Measurements from ENCODE around the gene HOXB5. TPM values are rescaled to one million over a fixed set of nuclear protein-coding genes. Genes with fewer than 3 reads are reported as not detected.
A peak's percentile ranks its signal among the peaks of the same experiment; 100 is the strongest.

The HOXB5 gene
- total and polyA plus RNA-seq, 4 donors, result 2.9 to 116 (median 56.0) TPM

- Histone ChIP-seq H3K27ac (ENCODE audit: low read depth, low read length) (peak overlapping the region; percentile 93), H3K9me3 (ENCODE audit: control insufficient read depth, insufficient read depth, low read length) (no peaks in the 10 kb centered on the region), H3K27me3 (ENCODE audit: control insufficient read depth, insufficient read depth, low read length) (peaks cover 36% of the 10 kb centered on the region), H3K4me1 (ENCODE audit: control insufficient read depth, insufficient read depth, low read length) (peaks cover 69% of the 10 kb centered on the region), H3K4me3 (ENCODE audit: low read depth, low read length) (peak overlapping the region; percentile 73), H3K36me3 (ENCODE audit: control insufficient read depth, insufficient read depth, low read length) (peaks cover 6% of the 10 kb centered on the region)
- peak in 4 of 6 donors; percentile 60 to 89 (median 70) for DNase-seq (ENCODE audit: low read depth in 4 of 6, low spot score in 6 of 6)
- WGBS (ENCODE audit: insufficient coverage), result under 1% methylated on average over 51 of the region's 66 CpGs
Observed at GRCh38 chr17:48624544-48625494, 31.2 kb upstream of the HOXB5 start.

- peak in 2 of 6 donors; percentile 24 to 84 for DNase-seq (ENCODE audit: low read depth in 4 of 6, low spot score in 6 of 6)
- H3K4me3 ChIP-seq (ENCODE audit: low read depth, low read length), result peak overlapping the region; percentile 73
- peaks cover 73% of the 10 kb centered on the region for H3K4me1 ChIP-seq (ENCODE audit: control insufficient read depth, insufficient read depth, low read length)
Observed at GRCh38 chr17:48624118-48624517, 30.5 kb upstream of the HOXB5 start.

DNA sequence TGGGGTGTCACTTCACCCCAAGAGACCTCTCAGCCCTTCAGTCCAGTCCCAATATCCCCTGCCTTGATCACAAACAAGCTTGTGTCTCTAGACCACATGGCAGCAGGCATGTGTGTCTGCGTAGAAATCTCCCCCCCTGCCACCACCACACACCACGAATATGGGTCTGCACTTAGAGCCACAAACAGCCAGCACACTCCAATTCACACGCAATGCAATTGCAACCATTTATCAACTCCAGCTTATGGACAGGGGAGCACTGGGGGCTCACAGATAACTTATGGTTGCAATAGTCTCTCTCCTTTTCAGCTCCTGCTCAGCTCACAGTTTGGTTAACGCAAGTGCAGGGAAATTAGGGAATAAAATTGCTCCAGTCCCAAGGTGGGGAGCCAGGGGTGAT lies 30.0 kb upstream of the HOXB5 start:
- Histone ChIP-seq H3K27me3 (ENCODE audit: control insufficient read depth, insufficient read depth, low read length) (peaks cover 31% of the 10 kb centered on the region), H3K9me3 (ENCODE audit: control insufficient read depth, insufficient read depth, low read length) (no peaks in the 10 kb centered on the region), H3K27ac (ENCODE audit: low read depth, low read length) (peak overlapping the region; percentile 65), H3K36me3 (ENCODE audit: control insufficient read depth, insufficient read depth, low read length) (peaks cover 6% of the 10 kb centered on the region), H3K4me1 (ENCODE audit: control insufficient read depth, insufficient read depth, low read length) (peaks cover 78% of the 10 kb centered on the region), H3K4me3 (ENCODE audit: low read depth, low read length) (peak overlapping the region; percentile 27)
- WGBS (ENCODE audit: insufficient coverage), result 16% methylated on average over 3 of the region's 4 CpGs
- peak in 3 of 6 donors; percentile 30 to 92 (median 40) for DNase-seq (ENCODE audit: low read depth in 4 of 6, low spot score in 6 of 6)

More at GRCh38 chr17:48624118-48624517, 30.5 kb upstream of the HOXB5 start:
- Histone ChIP-seq H3K36me3 (ENCODE audit: control insufficient read depth, insufficient read depth, low read length) (peaks cover 6% of the 10 kb centered on the region), H3K27me3 (ENCODE audit: control insufficient read depth, insufficient read depth, low read length) (peaks cover 32% of the 10 kb centered on the region), H3K27ac (ENCODE audit: low read depth, low read length) (peak overlapping the region; percentile 93), H3K9me3 (ENCODE audit: control insufficient read depth, insufficient read depth, low read length) (no peaks in the 10 kb centered on the region)
- 29% methylated on average over 3 of the region's 5 CpGs for WGBS (ENCODE audit: insufficient coverage)

DNA sequence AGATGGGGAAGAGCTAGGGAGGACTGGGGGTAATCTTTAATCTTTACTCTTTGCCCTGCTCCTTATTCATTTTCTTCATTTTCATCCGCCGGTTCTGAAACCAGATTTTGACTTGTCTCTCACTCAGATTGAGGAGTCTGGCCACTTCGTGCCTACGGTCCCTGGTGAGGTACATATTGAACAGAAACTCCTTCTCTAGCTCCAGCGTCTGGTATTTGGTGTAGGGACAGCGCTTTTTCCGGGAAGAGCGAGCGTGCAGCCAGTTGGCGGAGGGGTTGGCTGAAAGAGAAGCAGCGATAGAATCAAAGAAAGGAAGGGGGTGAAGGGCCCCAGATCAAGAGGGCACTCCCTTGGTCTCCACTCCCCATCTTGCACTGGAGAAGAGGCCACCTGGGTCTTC lies 29.3 kb upstream of the HOXB5 start:
- Histone ChIP-seq H3K9me3 (ENCODE audit: control insufficient read depth, insufficient read depth, low read length) (no peaks in the 10 kb centered on the region), H3K27ac (ENCODE audit: low read depth, low read length) (peak overlapping the region; percentile 65), H3K27me3 (ENCODE audit: control insufficient read depth, insufficient read depth, low read length) (peaks cover 31% of the 10 kb centered on the region), H3K36me3 (ENCODE audit: control insufficient read depth, insufficient read depth, low read length) (peaks cover 6% of the 10 kb centered on the region), H3K4me3 (ENCODE audit: low read depth, low read length) (peak overlapping the region; percentile 27), H3K4me1 (ENCODE audit: control insufficient read depth, insufficient read depth, low read length) (peaks cover 79% of the 10 kb centered on the region)
- peak in 2 of 6 donors; percentile 31 to 71 for DNase-seq (ENCODE audit: low read depth in 4 of 6, low spot score in 6 of 6)
- no CpG with 5 or more reads among the region's 11 CpGs for WGBS (ENCODE audit: insufficient coverage)

DNA sequence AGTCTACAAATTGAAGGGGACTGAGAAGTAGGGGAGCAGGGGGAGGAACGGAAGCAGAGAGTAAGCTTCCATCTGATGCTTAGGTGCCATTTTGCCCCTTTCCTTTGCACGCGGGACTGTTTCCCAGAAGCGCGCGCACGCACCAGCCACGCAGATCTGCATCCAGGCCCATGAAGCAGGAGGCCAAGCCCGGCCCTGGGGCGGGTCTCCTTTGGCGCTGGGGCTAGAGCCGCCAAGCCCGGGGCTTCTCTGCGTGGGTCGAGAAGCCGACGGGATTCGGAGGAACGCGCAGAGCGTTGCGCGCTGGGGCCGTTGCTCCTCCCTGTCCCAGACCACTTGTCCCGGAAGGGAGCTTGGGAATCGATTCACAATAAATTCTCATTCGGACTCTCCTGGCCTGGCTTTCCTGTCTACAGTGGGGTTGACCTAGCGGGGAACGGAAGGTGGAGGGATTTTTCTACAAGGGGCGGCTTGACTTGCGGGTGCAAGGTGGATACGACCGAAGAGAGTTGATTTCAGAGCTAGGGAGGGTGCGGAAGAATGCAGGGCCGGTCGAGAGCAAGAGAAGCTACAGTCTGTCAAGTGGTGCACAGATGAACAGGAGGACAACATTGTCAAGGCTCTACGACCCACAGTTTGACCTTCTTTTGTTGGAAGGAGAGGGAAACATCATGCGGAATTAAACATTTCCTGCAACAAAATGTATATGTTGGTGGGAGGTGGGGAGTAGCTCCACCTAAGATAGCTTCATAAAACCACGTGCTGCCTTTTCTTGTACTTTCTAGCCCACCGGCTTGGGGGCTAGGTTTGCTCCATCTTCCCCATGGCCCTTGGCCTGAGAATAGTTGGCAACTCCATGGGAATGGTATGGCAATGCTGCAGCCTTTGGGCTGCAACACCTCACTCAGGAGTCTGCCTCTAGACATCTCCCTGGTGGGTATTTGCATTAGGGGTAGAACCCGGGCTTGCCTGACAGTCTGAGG lies 28.1 kb upstream of the HOXB5 start:
- Histone ChIP-seq H3K27me3 (ENCODE audit: control insufficient read depth, insufficient read depth, low read length) (peaks cover 22% of the 10 kb centered on the region), H3K27ac (ENCODE audit: low read depth, low read length) (peak overlapping the region; percentile 99), H3K4me1 (ENCODE audit: control insufficient read depth, insufficient read depth, low read length) (peaks cover 78% of the 10 kb centered on the region), H3K4me3 (ENCODE audit: low read depth, low read length) (peak overlapping the region; percentile 33), H3K9me3 (ENCODE audit: control insufficient read depth, insufficient read depth, low read length) (no peaks in the 10 kb centered on the region), H3K36me3 (ENCODE audit: control insufficient read depth, insufficient read depth, low read length) (peaks cover 6% of the 10 kb centered on the region)
- WGBS (ENCODE audit: insufficient coverage), result 13% methylated on average over 38 of the region's 41 CpGs
- peak in 5 of 6 donors; percentile 22 to 79 (median 38) for DNase-seq (ENCODE audit: low read depth in 4 of 6, low spot score in 6 of 6)

- Histone ChIP-seq H3K36me3 (ENCODE audit: control insufficient read depth, insufficient read depth, low read length) (peaks cover 6% of the 10 kb centered on the region), H3K27me3 (ENCODE audit: control insufficient read depth, insufficient read depth, low read length) (peaks cover 24% of the 10 kb centered on the region), H3K4me3 (ENCODE audit: low read depth, low read length) (peak overlapping the region; percentile 65), H3K27ac (ENCODE audit: low read depth, low read length) (peak overlapping the region; percentile 99), H3K4me1 (ENCODE audit: control insufficient read depth, insufficient read depth, low read length) (peaks cover 84% of the 10 kb centered on the region), H3K9me3 (ENCODE audit: control insufficient read depth, insufficient read depth, low read length) (no peaks in the 10 kb centered on the region)
- DNase-seq (ENCODE audit: low read depth in 4 of 6, low spot score in 6 of 6), result peak in 5 of 6 donors; percentile 24 to 82 (median 36)
- WGBS (ENCODE audit: insufficient coverage), result 30% methylated on average over 2 of the region's 6 CpGs
Observed at GRCh38 chr17:48620461-48621139, 27.0 kb upstream of the HOXB5 start.

GRCh38 chr17:48619826-48620449 lies 26.4 kb upstream of the HOXB5 start:
- Histone ChIP-seq H3K36me3 (ENCODE audit: control insufficient read depth, insufficient read depth, low read length) (peaks cover 6% of the 10 kb centered on the region), H3K27ac (ENCODE audit: low read depth, low read length) (peak overlapping the region; percentile 99), H3K4me1 (ENCODE audit: control insufficient read depth, insufficient read depth, low read length) (peaks cover 83% of the 10 kb centered on the region), H3K27me3 (ENCODE audit: control insufficient read depth, insufficient read depth, low read length) (peaks cover 22% of the 10 kb centered on the region), H3K9me3 (ENCODE audit: control insufficient read depth, insufficient read depth, low read length) (no peaks in the 10 kb centered on the region), H3K4me3 (ENCODE audit: low read depth, low read length) (peak overlapping the region; percentile 65)
- 22% methylated on average over 32 of the region's 32 CpGs for WGBS (ENCODE audit: insufficient coverage)
- peak; percentile 36 to 79 (median 54) for DNase-seq (ENCODE audit: low read depth in 4 of 6, low spot score in 6 of 6)

DNA sequence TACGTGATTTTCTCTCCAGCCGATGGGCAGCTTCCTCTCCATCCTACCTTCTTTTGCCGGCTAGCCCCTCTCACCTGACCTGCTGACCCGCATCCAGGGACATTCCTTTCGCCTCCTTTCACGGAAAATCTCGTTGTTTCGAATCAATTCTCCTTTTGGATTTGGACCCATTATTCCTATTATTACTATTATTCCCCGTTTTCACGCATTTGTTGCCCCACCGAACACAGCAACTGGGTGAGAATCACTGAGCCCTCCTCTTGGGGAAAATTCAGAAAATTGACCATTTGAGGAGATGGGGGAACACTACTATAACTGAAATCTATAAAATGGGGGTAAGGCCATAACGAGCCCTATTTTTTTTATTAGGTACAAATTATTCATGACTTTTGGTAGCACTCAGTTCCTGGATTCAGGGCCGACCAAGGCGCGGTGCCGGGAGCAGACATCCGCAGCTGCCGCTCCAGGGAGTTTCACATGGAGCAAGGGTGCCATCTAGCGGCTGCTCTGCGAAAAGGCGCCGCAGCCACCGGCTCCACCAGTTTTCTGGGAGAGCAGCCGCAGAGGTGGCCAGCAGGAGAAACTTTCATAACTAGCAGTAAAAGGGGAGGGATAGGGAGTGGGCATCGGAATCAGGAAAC lies 24.8 kb upstream of the HOXB5 start:
- H3K36me3 ChIP-seq (ENCODE audit: control insufficient read depth, insufficient read depth, low read length), result peaks cover 6% of the 10 kb centered on the region
- peaks cover 74% of the 10 kb centered on the region for H3K4me1 ChIP-seq (ENCODE audit: control insufficient read depth, insufficient read depth, low read length)
- DNase-seq (ENCODE audit: low read depth in 4 of 6, low spot score in 6 of 6), result peak; percentile 89 to 98 (median 92)
- H3K27ac ChIP-seq (ENCODE audit: low read depth, low read length), result peak overlapping the region; percentile 99
- 1% methylated on average over 20 of the region's 25 CpGs for WGBS (ENCODE audit: insufficient coverage)
- peaks cover 14% of the 10 kb centered on the region for H3K27me3 ChIP-seq (ENCODE audit: control insufficient read depth, insufficient read depth, low read length)
- H3K4me3 ChIP-seq (ENCODE audit: low read depth, low read length), result peak overlapping the region; percentile 65
- H3K9me3 ChIP-seq (ENCODE audit: control insufficient read depth, insufficient read depth, low read length), result no peaks in the 10 kb centered on the region

Measured in spinal cord (tissue), 10 donors.